Small intestine (tissue), 16 donors: ENCODE measurements around the gene SFRP5. TPM values are rescaled to one million over a fixed set of nuclear protein-coding genes. Genes with fewer than 3 reads are reported as not detected.

Experiments used
- DNase-seq, 2 donors: peaks; one replicate each; pipeline versions ENCODE4 v3.0.0 to v3.0.0-alpha.2; 2013
- FAIRE-seq: peaks from 2 replicates; lab custom pipeline; 2012; peaks lifted over from hg19 to GRCh38; lab: Jason Lieb, UNC
- H3K27ac ChIP-seq, 3 donors: one replicate each; pipeline ENCODE4 v1.5.1; 2013; ENCODE audit warnings: low read length in 2 of 3, mild to moderate bottlenecking in 2 of 3, control low read depth in 1 of 3, inconsistent platforms in 1 of 3, low read depth in 1 of 3, moderate library complexity in 1 of 3
- H3K27me3 ChIP-seq, 3 donors: one replicate each; pipeline ENCODE4 v1.6.1; 2013; ENCODE audit warnings: low read length in 3 of 3, inconsistent platforms in 1 of 3; ENCODE audit not compliant: control insufficient read depth in 3 of 3, insufficient read depth in 3 of 3
- H3K36me3 ChIP-seq, 3 donors: one replicate each; pipeline ENCODE4 v1.6.1; 2013; ENCODE audit warnings: low read length in 3 of 3, inconsistent platforms in 1 of 3, low read depth in 1 of 3, mild to moderate bottlenecking in 1 of 3, moderate library complexity in 1 of 3; ENCODE audit not compliant: control insufficient read depth in 3 of 3, insufficient read depth in 2 of 3
- H3K4me1 ChIP-seq, 3 donors: one replicate each; pipeline ENCODE4 v1.6.1; 2013; ENCODE audit warnings: low read length in 2 of 3, inconsistent platforms in 1 of 3, low read depth in 1 of 3, mild to moderate bottlenecking in 1 of 3, moderate library complexity in 1 of 3; ENCODE audit not compliant: control insufficient read depth in 3 of 3, insufficient read depth in 2 of 3
- H3K4me3 ChIP-seq, 3 donors: one replicate each; pipeline ENCODE4 v1.5.1; 2013; ENCODE audit warnings: low read length in 3 of 3, control low read depth in 1 of 3, inconsistent platforms in 1 of 3, low read depth in 1 of 3, mild to moderate bottlenecking in 1 of 3, moderate library complexity in 1 of 3
- H3K9me3 ChIP-seq, 2 donors: one replicate each; pipeline ENCODE4 v1.6.1; 2013; ENCODE audit warnings: low read depth in 1 of 2, low read length in 1 of 2; ENCODE audit not compliant: control insufficient read depth in 2 of 2, insufficient read depth in 1 of 2
- WGBS, 3 donors: extraction: QIAGEN DNeasy Blood & Tissue Kit; methylation state at CpG; one replicate each; pipeline ENCODE4 v1.1.7; 2013; 5-methylcytosine and 5-hydroxymethylcytosine counted together
- long read RNA-seq, 10 donors: transcript quantifications; one replicate each; lab custom pipeline, GENCODE V29; 2026
- polyA plus RNA-seq, 4 donors: library from polyadenylated mRNA; stranded (reverse) in 3 of 4; unstranded in 1 of 4; fragments of 200-250 nt in 3 of 4; fragments of 120-200 nt in 1 of 4; gene quantifications; one replicate each; pipeline versions ENCODE4 v1.2.1 to v1.2.3, GENCODE V29; 2013
- donor health status: healthy with polysubstance abuse.
- donor health status: control.
- donor health status: control.
- donor health status: Bipolar disorder and iron deficiency.
- donor health status: healthy.

The SFRP5 gene
- polyA plus RNA-seq: 100 to 1,000 TPM in 1 of 4 donors, 10 to 100 TPM in 3; 12.7 to 110 (median 53.8) TPM
- long read RNA-seq, donor 1, transcript SFRP5-201 (3 exons, 1,836 nt): major isoform, 21 of 21 reads
- long read RNA-seq, donor 1, partial matches to known transcripts: 0 of 21 reads
- long read RNA-seq, donor 1, other reads (novel, unspliced or antisense): 0 of 21 reads
- long read RNA-seq, donor 2, transcript SFRP5-201 (3 exons, 1,836 nt): major isoform, 5 of 5 reads
- long read RNA-seq, donor 2, partial matches to known transcripts: 0 of 5 reads
- long read RNA-seq, donor 2, other reads (novel, unspliced or antisense): 0 of 5 reads
- long read RNA-seq, donor 3, partial matches to known transcripts: 0 of 2 reads
- long read RNA-seq, donor 3, other reads (novel, unspliced or antisense): 0 of 2 reads
- long read RNA-seq, donor 4: 0 reads
- long read RNA-seq, donor 5: 0 reads
- long read RNA-seq, donor 6, transcript SFRP5-201 (3 exons, 1,836 nt): major isoform, 16 of 16 reads
- long read RNA-seq, donor 6, partial matches to known transcripts: 0 of 16 reads
- long read RNA-seq, donor 6, other reads (novel, unspliced or antisense): 0 of 16 reads
- long read RNA-seq, donor 7: 0 reads
- long read RNA-seq, donor 8: 0 reads
- long read RNA-seq, donor 9, transcript SFRP5-201 (3 exons, 1,836 nt): major isoform, 5 of 5 reads
- long read RNA-seq, donor 9, partial matches to known transcripts: 0 of 5 reads
- long read RNA-seq, donor 9, other reads (novel, unspliced or antisense): 0 of 5 reads
- long read RNA-seq, donor 10, partial matches to known transcripts: 0 of 4 reads
- long read RNA-seq, donor 10, other reads (novel, unspliced or antisense): 0 of 4 reads

DNA sequence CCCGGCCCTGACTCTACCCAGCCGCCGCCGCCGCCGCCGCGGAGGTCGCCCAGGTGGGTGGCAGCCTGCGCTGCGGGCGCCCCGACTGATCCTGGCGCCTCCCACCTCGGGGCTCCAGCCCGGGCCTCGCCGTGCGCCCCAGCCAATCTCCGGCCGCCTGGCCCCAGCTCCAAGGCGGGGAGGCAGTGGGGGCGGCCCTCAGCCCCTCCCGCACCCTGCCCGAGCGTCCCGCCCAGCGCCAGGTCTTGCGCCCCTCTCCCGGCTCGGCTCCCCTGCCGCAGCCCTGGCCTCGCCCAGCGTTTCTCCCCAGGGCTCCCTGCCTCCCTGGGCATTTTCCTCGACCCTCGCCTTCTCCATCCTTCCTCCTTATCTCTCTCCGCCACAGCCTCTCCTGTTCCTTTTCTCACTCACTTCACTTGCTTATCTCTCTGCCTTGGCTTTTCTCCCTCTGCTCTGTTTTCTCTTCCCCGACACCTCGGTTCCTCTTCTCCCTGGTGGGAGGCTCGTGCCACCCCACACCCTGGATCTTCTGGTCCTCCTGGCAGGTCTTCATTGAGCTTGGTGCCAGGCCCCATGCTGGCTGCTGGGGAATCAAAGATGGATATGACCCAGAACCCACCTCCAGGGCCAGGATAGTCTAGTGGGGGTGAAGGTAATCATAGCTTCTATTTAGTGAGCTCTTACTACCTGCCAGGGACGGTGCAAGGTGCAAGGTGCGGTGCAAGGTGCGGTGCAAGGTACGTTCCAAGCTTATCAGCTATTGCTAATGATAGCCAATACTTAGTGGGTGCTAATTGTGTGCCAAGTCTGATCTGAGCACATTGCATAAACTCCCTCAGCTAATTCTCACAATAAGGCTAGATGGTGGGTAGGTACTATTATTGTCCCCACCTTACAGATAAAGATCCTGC lies at the start of gene SFRP5:
Gene SFRP5 (minus strand): TSS at position 87 of the 911 bp plus-strand sequence. CDS start 166 bp downstream, outside the sequence.
- H3K9me3 ChIP-seq: no peaks in the 10 kb centered on the region
- H3K4me3 ChIP-seq: peak within 1 kb of the TSS in 2 of 3 donors; percentile 49 to 86
- H3K27me3 ChIP-seq: peaks cover 0 to 20% (median 18%) of the 10 kb centered on the region in 3 donors
- FAIRE-seq: no peak
- WGBS, 3 donors: 3 to 16% (median 7%) methylated on average over 13 to 44 of the region's 44 CpGs
- peaks cover 0 to 21% (median 3%) of the 10 kb centered on the region in 3 donors for H3K4me1 ChIP-seq
- peak within 1 kb of the TSS in 2 of 3 donors; percentile 65 to 77 for H3K27ac ChIP-seq
- peak; percentile 77 to 94 for DNase-seq
- peaks cover 0 to 14% (median 2%) of the 10 kb centered on the region in 3 donors for H3K36me3 ChIP-seq

DNA sequence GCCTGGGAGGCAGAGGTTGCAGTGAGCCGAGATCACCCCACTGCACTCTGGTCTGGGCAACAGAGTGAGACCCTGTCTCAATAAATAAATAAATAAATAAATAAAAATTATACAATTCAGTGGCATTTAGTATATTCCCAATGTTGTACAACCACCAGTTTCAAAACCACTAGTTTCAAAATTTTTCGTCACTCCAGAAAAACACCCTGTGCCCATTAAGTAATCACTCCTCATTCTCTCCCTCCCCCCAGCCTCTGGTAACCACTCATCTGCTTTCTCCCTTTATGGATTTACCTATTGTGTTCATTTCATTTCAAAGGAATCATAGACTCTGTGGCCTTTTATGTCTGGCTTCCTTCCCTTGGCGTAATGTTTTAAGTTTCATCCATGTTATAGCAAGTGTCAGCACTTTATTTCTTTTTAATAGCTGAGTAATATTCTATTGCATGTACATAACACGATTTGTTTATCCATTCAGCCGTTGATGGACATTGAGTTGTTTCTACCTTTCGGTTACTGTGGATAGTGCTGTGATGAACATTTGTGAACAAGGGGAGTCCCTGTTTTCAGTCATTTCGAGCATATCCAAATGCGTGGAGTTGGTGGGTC lies 48.4 kb upstream of the SFRP5 start:
- 89 to 95% (median 91%) methylated on average over 8 of the region's 8 CpGs for WGBS, 3 donors
- DNase-seq: no peak
- no peak overlapping the region for H3K4me3 ChIP-seq
- no peak for FAIRE-seq
- H3K4me1 ChIP-seq: no peaks in the 10 kb centered on the region
- no peaks in the 10 kb centered on the region for H3K36me3 ChIP-seq
- peaks cover 0 to 4% (median 2%) of the 10 kb centered on the region in 3 donors for H3K27me3 ChIP-seq
- H3K27ac ChIP-seq: no peak overlapping the region
- no peaks in the 10 kb centered on the region for H3K9me3 ChIP-seq

DNA sequence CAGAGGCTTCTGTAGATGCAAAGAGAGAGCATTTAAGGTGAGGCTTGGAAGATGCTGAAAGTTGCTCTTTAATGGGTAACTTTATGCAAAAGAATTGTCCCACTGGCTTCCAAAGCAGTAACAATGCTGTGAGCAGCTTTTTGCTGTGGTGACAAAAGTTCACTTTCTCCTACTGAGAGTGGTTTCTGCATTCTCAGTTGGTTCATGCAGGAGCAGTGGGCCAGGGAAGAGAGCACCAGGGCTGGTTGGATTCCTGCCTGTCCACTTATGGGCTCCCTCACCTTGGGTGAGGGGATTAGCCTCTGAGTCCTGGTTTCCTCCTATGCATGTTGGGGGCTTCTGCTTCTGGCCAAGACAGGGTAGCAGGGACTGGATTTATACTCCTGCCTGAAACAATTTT lies 46.8 kb upstream of the SFRP5 start:
- FAIRE-seq: no peak
- Histone ChIP-seq H3K9me3 (no peaks in the 10 kb centered on the region), H3K4me3 (no peak overlapping the region), H3K27ac (no peak overlapping the region), H3K36me3 (no peaks in the 10 kb centered on the region), H3K27me3 (peaks cover 0 to 4% (median 2%) of the 10 kb centered on the region in 3 donors), H3K4me1 (no peaks in the 10 kb centered on the region)
- no peak for DNase-seq

GRCh38 chr10:97816609-97817008 lies 44.8 kb upstream of the SFRP5 start:
- no peak overlapping the region for H3K27ac ChIP-seq
- H3K9me3 ChIP-seq: no peaks in the 10 kb centered on the region
- WGBS, 3 donors: 70 to 76% (median 75%) methylated on average over 4 of the region's 4 CpGs
- no peak overlapping the region for H3K4me3 ChIP-seq
- FAIRE-seq (no peak), DNase-seq (no peak)
- no peaks in the 10 kb centered on the region for H3K4me1 ChIP-seq
- H3K27me3 ChIP-seq: peaks cover 0 to 4% (median 2%) of the 10 kb centered on the region in 3 donors
- H3K36me3 ChIP-seq: no peaks in the 10 kb centered on the region

DNA sequence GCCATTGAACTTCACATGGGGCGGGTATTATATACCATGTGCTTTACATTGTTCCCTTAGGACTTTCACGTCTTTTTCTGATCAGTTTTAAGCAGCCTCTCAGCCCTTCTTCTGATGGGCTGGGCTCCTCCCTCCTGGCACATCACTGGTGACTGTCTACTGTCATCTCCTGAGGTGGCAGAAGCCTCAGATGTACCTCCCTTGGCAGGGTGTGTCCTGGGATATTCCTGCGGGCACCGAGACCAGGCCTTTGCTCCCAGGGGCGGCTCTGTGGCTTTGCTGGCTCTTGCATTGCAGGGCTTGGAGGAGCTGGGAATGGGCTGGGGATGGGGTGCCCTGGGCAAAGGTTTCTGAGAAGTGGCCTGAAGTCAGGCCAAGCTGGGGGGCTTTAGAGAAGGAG lies 43.2 kb upstream of the SFRP5 start:
- 59 to 78% (median 68%) methylated on average over 5 of the region's 5 CpGs for WGBS, 3 donors
- FAIRE-seq (no peak), DNase-seq (no peak)
- Histone ChIP-seq H3K4me1 (peaks cover 0 to 12% (median 0%) of the 10 kb centered on the region in 3 donors), H3K4me3 (no peak overlapping the region), H3K9me3 (no peaks in the 10 kb centered on the region), H3K36me3 (no peaks in the 10 kb centered on the region), H3K27ac (no peak overlapping the region), H3K27me3 (peaks cover 0 to 4% (median 2%) of the 10 kb centered on the region in 3 donors)

GRCh38 chr10:97813311-97813710 lies 41.5 kb upstream of the SFRP5 start:
- 38 to 55% (median 46%) methylated on average over 3 of the region's 3 CpGs for WGBS, 3 donors

DNA sequence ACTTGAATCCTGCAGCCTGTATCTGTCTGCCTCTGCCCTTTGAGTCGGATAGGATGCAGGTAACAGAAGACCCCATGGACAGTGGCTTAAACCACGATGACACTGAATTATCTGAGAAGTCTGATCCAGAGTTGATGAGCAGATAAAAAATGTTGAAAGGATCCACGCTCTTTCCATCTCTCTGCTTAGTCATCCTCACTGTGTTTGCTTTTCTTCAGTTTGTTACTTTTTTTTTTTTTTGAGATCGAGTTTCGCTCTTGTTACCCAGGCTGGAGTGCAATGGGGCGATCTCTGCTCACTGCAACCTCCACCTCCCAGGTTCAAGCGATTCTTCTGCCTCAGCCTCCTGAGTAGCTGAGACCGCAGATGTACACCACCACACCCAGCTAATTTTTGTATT lies 40.9 kb upstream of the SFRP5 start:
- H3K27ac ChIP-seq: no peak overlapping the region
- H3K9me3 ChIP-seq: no peaks in the 10 kb centered on the region
- no peak for FAIRE-seq
- WGBS, 3 donors: 75 to 80% (median 78%) methylated on average over 8 of the region's 8 CpGs
- no peak overlapping the region for H3K4me3 ChIP-seq
- H3K27me3 ChIP-seq: peaks cover 0 to 1% (median 0%) of the 10 kb centered on the region in 3 donors
- no peaks in the 10 kb centered on the region for H3K36me3 ChIP-seq
- peaks cover 0 to 21% (median 0%) of the 10 kb centered on the region in 3 donors for H3K4me1 ChIP-seq
- no peak for DNase-seq

More at GRCh38 chr10:97813311-97813710, 41.5 kb upstream of the SFRP5 start:
- H3K4me3 ChIP-seq: no peak overlapping the region
- H3K27ac ChIP-seq: no peak overlapping the region
- FAIRE-seq (no peak), DNase-seq (no peak)
- H3K4me1 ChIP-seq: peaks cover 0 to 21% (median 0%) of the 10 kb centered on the region in 3 donors
- peaks cover 0 to 2% (median 0%) of the 10 kb centered on the region in 3 donors for H3K27me3 ChIP-seq
- H3K36me3 ChIP-seq: no peaks in the 10 kb centered on the region
- H3K9me3 ChIP-seq: no peaks in the 10 kb centered on the region
